ENCODE results near the gene CDC42BPB. TPM values are rescaled to one million over a fixed set of nuclear protein-coding genes. Genes with fewer than 3 reads are reported as not detected.

Gene CDC42BPB
- total and polyA plus RNA-seq, 2 donors (not counting 1 experiment from before 2014, with no cell fraction given) = 44.8 to 98.3 TPM

DNA sequence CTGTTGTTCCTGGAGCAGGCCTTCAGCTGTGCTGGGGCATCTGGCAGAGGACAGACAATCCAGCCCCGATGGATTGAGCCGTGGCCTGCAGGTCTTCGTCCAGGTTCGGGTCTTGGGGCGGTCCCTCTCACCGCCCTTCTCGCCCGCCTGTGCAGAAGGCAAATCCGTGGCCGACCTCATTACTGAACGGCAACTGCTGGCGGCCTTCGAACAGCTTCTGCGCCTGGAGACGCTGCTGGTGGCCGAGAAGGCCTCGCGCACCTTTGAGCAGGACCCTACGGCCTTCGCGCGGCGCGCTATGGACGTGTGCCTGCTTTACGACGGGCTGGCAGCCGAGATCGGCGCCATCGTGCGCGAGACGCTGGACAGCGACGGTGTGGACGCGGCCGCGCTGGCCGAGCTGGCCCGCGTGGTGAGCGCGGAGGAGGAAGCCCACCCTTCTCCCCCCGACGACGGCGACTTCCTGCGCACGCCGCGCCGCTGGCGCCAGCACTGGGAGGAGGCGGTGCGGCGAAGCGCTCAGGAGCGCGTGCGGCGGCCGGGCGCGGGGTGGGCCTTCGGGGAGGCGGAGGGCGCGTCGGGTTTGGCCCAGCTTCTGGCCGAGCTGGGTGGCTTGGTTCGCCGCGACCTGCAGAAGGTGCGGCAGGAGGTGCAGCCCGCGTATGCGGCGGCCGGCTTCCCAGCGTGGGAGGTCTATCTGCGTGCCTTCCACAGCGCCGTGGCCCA, 44.8 kb upstream of the CDC42BPB start:
- Histone ChIP-seq H3K9me3 (ENCODE audit: control insufficient read depth, insufficient read depth, low read depth, low read length) (no peaks in the 10 kb centered on the region), H3K9ac (ENCODE audit: insufficient read depth, low read length) (no peak overlapping the region), H2AFZ (ENCODE audit: low read length) (no peak overlapping the region), H3K27me3 (ENCODE audit: control insufficient read depth, insufficient read depth, low read length) (peaks cover 28% of the 10 kb centered on the region), H4K20me1 (ENCODE audit: control insufficient read depth, extremely low read depth, insufficient read depth, low read length) (no peaks in the 10 kb centered on the region), H3K27ac (ENCODE audit: insufficient read depth, low read length) (no peak overlapping the region), H3K4me3 (replicated peaks in 1 of 4; ENCODE audit: control extremely low read depth in 1 of 4, insufficient read depth in 1 of 4, low read depth in 3 of 4, low read length in 4 of 4) (no peak overlapping the region), H3K4me1 (ENCODE audit: control insufficient read depth, extremely low read depth, insufficient read depth, low read length) (peaks cover 5% of the 10 kb centered on the region), H3K79me2 (ENCODE audit: control insufficient read depth, insufficient read depth, low read length) (no peaks in the 10 kb centered on the region), H3K4me2 (ENCODE audit: extremely low read depth, insufficient read depth, low read length) (no peak overlapping the region), H3K36me3 (ENCODE audit: control insufficient read depth, insufficient read depth, low read length) (no peaks in the 10 kb centered on the region)
- DNase-seq (ENCODE audit: low read depth in 2 of 2) = peak in 1 of 2 donors; percentile 26
- TF ChIP-seq CTCF (conservative IDR thresholded peaks at IDR 0.05 in 1 of 2, IDR thresholded peaks at IDR 0.05 in 1 of 2; ENCODE audit: low read depth in 1 of 2, low read length in 2 of 2) (no peak), EZH2 (IDR thresholded peaks at IDR 0.05; ENCODE audit: low read length, missing control alignments) (peak; percentile 41)

DNA sequence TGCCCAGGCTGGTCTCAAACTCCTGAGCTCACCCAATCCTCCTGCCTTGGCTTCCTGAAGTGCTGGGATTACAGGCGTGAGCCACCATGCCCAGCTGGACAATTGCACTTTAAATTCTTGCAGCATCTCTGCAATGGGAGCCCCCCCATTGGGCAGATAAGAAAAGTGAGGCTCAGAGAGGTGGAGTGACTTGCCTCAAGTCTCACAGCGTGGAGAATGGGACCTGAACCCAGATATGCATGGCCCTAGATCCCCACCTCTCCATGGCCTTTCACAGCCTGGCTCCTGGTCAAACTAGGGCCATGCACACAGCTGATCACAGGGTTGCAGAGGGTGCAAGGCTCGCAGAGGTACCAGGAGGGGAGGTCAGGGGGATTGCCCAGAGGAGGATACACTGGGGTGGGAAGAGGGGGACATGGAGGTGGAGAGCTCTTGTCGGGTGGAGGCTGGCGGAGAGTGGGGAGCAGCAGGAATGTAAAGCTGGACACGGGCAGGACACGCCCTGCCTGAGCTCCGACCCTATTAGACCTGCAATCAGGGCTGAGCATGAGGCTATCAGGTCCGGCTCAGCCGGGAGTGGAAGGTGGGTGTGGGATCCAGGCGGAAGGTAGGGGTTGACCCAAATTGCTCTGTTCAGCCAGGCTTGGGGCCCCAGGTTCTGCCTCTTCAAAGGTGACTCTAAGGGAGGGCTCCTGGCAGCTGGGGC, 44.1 kb upstream of the CDC42BPB start:
- TF ChIP-seq EZH2 (IDR thresholded peaks at IDR 0.05; ENCODE audit: low read length, missing control alignments) = no peak
- TF ChIP-seq CTCF (conservative IDR thresholded peaks at IDR 0.05 in 1 of 2, IDR thresholded peaks at IDR 0.05 in 1 of 2; ENCODE audit: low read depth in 1 of 2, low read length in 2 of 2) = no peak

DNA sequence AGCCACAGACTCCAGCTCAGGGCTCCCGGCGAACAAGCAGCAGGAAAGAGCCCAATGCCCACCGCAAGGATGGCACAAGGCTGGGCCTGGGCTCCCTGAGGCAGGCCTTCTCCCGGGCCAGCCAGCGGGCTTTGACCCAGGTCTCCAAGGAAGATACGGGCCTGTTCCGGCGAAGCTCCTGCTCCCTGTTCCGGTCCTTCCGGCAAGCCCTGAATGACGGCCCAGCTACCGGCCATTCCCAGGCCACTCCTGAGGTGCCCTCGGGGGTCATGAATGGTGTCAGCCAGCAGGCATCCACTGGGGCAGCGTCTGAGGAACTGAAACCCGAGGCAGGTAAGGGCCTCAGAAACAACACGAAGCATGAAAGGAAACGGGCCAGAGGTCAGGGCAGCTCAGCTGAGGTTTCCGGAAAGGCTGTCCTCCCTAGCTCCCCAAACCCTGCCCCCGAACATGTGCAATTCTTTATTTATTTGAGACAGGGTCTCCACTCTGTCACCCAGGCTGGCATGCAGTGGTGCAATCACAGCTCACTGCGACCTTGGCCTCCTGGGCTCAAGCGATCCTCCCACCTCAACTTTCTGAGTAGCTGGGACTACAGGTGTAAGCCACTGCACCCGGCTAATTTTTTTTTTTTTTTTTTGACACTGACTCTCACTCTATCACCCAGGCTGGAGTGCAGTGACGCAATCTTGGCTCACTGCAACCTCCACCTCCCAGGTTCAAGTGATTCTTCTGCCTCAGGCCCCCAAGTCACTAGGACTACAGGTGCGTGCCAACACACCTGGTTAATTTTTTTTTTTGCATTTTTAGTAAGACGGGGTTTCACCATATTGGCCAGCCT, 43.2 kb upstream of the CDC42BPB start:
- H2AFZ ChIP-seq (ENCODE audit: low read length) = no peak overlapping the region
- H3K27me3 ChIP-seq (ENCODE audit: control insufficient read depth, insufficient read depth, low read length) = peaks cover 28% of the 10 kb centered on the region
- TF ChIP-seq CTCF (conservative IDR thresholded peaks at IDR 0.05 in 1 of 2, IDR thresholded peaks at IDR 0.05 in 1 of 2; ENCODE audit: low read depth in 1 of 2, low read length in 2 of 2) = no peak
- TF ChIP-seq EZH2 (IDR thresholded peaks at IDR 0.05; ENCODE audit: low read length, missing control alignments) = no peak
- no peak overlapping the region for H3K27ac ChIP-seq (ENCODE audit: insufficient read depth, low read length)
- H3K4me3 ChIP-seq (replicated peaks in 1 of 4; ENCODE audit: control extremely low read depth in 1 of 4, insufficient read depth in 1 of 4, low read depth in 3 of 4, low read length in 4 of 4) = no peak overlapping the region
- no peaks in the 10 kb centered on the region for H3K9me3 ChIP-seq (ENCODE audit: control insufficient read depth, insufficient read depth, low read depth, low read length)
- no peaks in the 10 kb centered on the region for H3K79me2 ChIP-seq (ENCODE audit: control insufficient read depth, insufficient read depth, low read length)
- H4K20me1 ChIP-seq (ENCODE audit: control insufficient read depth, extremely low read depth, insufficient read depth, low read length) = no peaks in the 10 kb centered on the region
- no peak for DNase-seq (ENCODE audit: low read depth in 2 of 2)
- H3K36me3 ChIP-seq (ENCODE audit: control insufficient read depth, insufficient read depth, low read length) = no peaks in the 10 kb centered on the region
- H3K4me2 ChIP-seq (ENCODE audit: extremely low read depth, insufficient read depth, low read length) = no peak overlapping the region
- peaks cover 5% of the 10 kb centered on the region for H3K4me1 ChIP-seq (ENCODE audit: control insufficient read depth, extremely low read depth, insufficient read depth, low read length)
- no peak overlapping the region for H3K9ac ChIP-seq (ENCODE audit: insufficient read depth, low read length)

More for the DNA sequence above, 44.1 kb upstream of the CDC42BPB start:
- Histone ChIP-seq H3K9ac (ENCODE audit: insufficient read depth, low read length) (no peak overlapping the region), H3K27ac (ENCODE audit: insufficient read depth, low read length) (no peak overlapping the region), H3K4me1 (ENCODE audit: control insufficient read depth, extremely low read depth, insufficient read depth, low read length) (peaks cover 5% of the 10 kb centered on the region), H3K9me3 (ENCODE audit: control insufficient read depth, insufficient read depth, low read depth, low read length) (no peaks in the 10 kb centered on the region), H2AFZ (ENCODE audit: low read length) (no peak overlapping the region), H3K79me2 (ENCODE audit: control insufficient read depth, insufficient read depth, low read length) (no peaks in the 10 kb centered on the region), H3K27me3 (ENCODE audit: control insufficient read depth, insufficient read depth, low read length) (peaks cover 28% of the 10 kb centered on the region), H3K4me2 (ENCODE audit: extremely low read depth, insufficient read depth, low read length) (no peak overlapping the region), H3K36me3 (ENCODE audit: control insufficient read depth, insufficient read depth, low read length) (no peaks in the 10 kb centered on the region), H4K20me1 (ENCODE audit: control insufficient read depth, extremely low read depth, insufficient read depth, low read length) (no peaks in the 10 kb centered on the region), H3K4me3 (replicated peaks in 1 of 4; ENCODE audit: control extremely low read depth in 1 of 4, insufficient read depth in 1 of 4, low read depth in 3 of 4, low read length in 4 of 4) (no peak overlapping the region)
- DNase-seq (ENCODE audit: low read depth in 2 of 2) = no peak

Measured in fibroblast of lung (primary cell).